GM12878 (cell line): ENCODE measurements around the gene DNAJC3. TPM values are rescaled to one million over a fixed set of nuclear protein-coding genes. Genes with fewer than 3 reads are reported as not detected.

Experiments
- ATAC-seq: fragments of 200-7000 bp; cut with Tn5 transposase; 3 replicates; pipeline ENCODE4 v1.9.1; 2020; ENCODE audit warnings: mild to moderate bottlenecking, moderate library complexity
- BruUV-seq: library from RNA; stranded (reverse); fragments of 400-500 nt; replicated peaks from 2 replicates; lab custom pipeline; 2021; lab: Mats Ljungman, UMichigan
- CTCF ChIA-PET: fragments of 300-600 bp; sonication (Branson Sonifier 250); formaldehyde crosslinking; extraction: SDS; loops from one replicate; lab custom pipeline; 2021; ENCODE audit warnings: inconsistent platforms; lab: Yijun Ruan, JAX
- POLR2A ChIA-PET: fragments of 350-600 bp; formaldehyde crosslinking; extraction: SDS; loops from one replicate; lab custom pipeline; 2021; ENCODE audit warnings: inconsistent platforms; lab: Charles Lee
- RAD21 ChIA-PET: fragments of 300-600 bp; sonication (Branson Sonifier 250); formaldehyde crosslinking; loops from one replicate; lab custom pipeline; 2023; ENCODE audit warnings: antibody characterized with exemption; ENCODE audit not compliant: unreplicated experiment; lab: Charles Lee
- SMC1A ChIA-PET: fragments of 300-600 bp; sonication (Branson Sonifier 250); formaldehyde crosslinking; loops from one replicate; lab custom pipeline; 2023; ENCODE audit not compliant: unreplicated experiment, uncharacterized antibody; lab: Charles Lee
- DNase-seq: peaks from one replicate; pipeline ENCODE4 v3.0.0-alpha.2; 2011; ENCODE audit warnings: low read depth, low spot score
- FAIRE-seq: peaks from 3 replicates; lab custom pipeline; 2011; peaks lifted over from hg19 to GRCh38; lab: Jason Lieb, UNC
- H2AFZ ChIP-seq: 2 replicates; pipeline ENCODE4 v1.6.0; 2011; ENCODE audit warnings: low read depth, low read length, control low read depth; ENCODE audit not compliant: control insufficient read depth
- H3K27ac ChIP-seq: 2 replicates; pipeline ENCODE4 v1.5.1; 2011; ENCODE audit warnings: control low read depth; ENCODE audit not compliant: control insufficient read depth, insufficient read depth
- H3K27me3 ChIP-seq, 2 experiments: replicated peaks in 1 of 2; 2 replicates each; pipeline versions ENCODE4 v1.6.0 to v1.6.1; 2011; ENCODE audit warnings: low read length in 1 of 2; ENCODE audit not compliant: control insufficient read depth in 2 of 2, insufficient read depth in 2 of 2
- H3K36me3 ChIP-seq, 2 experiments: 2 replicates each; pipeline ENCODE4 v1.5.1; 2011; ENCODE audit warnings: low read length in 1 of 2; ENCODE audit not compliant: control insufficient read depth in 2 of 2, insufficient read depth in 2 of 2
- H3K4me1 ChIP-seq: 2 replicates; pipeline ENCODE4 v1.6.1; 2011; ENCODE audit warnings: mild to moderate bottlenecking, low read length, moderate library complexity, mixed read lengths; ENCODE audit not compliant: control insufficient read depth, insufficient read depth
- H3K4me2 ChIP-seq: 2 replicates; pipeline ENCODE4 v1.6.0; 2011; ENCODE audit warnings: control low read depth; ENCODE audit not compliant: control insufficient read depth, insufficient read depth
- H3K4me3 ChIP-seq: fragments of 200-600 bp; sonication (generic); 2 replicates; pipeline ENCODE4 v1.5.1; 2016
- H3K79me2 ChIP-seq: 2 replicates; pipeline ENCODE4 v1.6.0; 2011; ENCODE audit warnings: low read length; ENCODE audit not compliant: control insufficient read depth, insufficient read depth
- H3K9ac ChIP-seq: 2 replicates; pipeline ENCODE4 v1.8.0; 2011; ENCODE audit warnings: low read length, control low read depth, mixed read lengths; ENCODE audit not compliant: control insufficient read depth, insufficient read depth
- H3K9me3 ChIP-seq: replicated peaks from 3 replicates; pipeline ENCODE4 v1.5.1; 2011; ENCODE audit warnings: mild to moderate bottlenecking, low read length; ENCODE audit not compliant: control insufficient read depth, insufficient read depth
- H4K20me1 ChIP-seq: 2 replicates; pipeline ENCODE4 v1.6.0; 2011; ENCODE audit not compliant: control insufficient read depth, insufficient read depth
- BRCA1 ChIP-seq: IDR thresholded peaks from 2 replicates; pipeline ENCODE4 v1.6.1; 2011; ENCODE audit warnings: low read depth, low read length, improper control_type of control experiment
- CHD4 ChIP-seq: fragments of 200-600 bp; sonication (generic); IDR thresholded peaks from 2 replicates; pipeline ENCODE4 v1.6.1; 2016; ENCODE audit warnings: mild to moderate bottlenecking
- ESRRA ChIP-seq: IDR thresholded peaks from 2 replicates; pipeline ENCODE4 v1.6.1; 2012; ENCODE audit warnings: mild to moderate bottlenecking, low read length, improper control_type of control experiment
- FOXK2 ChIP-seq: fragments of 450-650 bp; IDR thresholded peaks from 2 replicates; pipeline ENCODE4 v1.6.1; 2017; ENCODE audit warnings: mild to moderate bottlenecking, moderate library complexity
- HDAC2 ChIP-seq: fragments of 200-600 bp; sonication (generic); IDR thresholded peaks from 2 replicates; pipeline ENCODE4 v1.6.1; 2017
- NBN ChIP-seq: fragments of 450-650 bp; IDR thresholded peaks from 2 replicates; pipeline ENCODE4 v1.6.1; 2016
- SMARCA5 ChIP-seq: fragments of 450-650 bp; IDR thresholded peaks from 2 replicates; pipeline ENCODE4 v1.6.1; 2017; ENCODE audit warnings: mild to moderate bottlenecking
- TAF1 ChIP-seq: IDR thresholded peaks from 2 replicates; pipeline ENCODE4 v1.6.1; 2011; ENCODE audit warnings: mild to moderate bottlenecking, low read depth, low read length, borderline replicate concordance
- TARDBP ChIP-seq: IDR thresholded peaks from 2 replicates; pipeline ENCODE4 v1.6.1; 2016; ENCODE audit warnings: borderline replicate concordance
- ZNF592 ChIP-seq: fragments of 450-650 bp; IDR thresholded peaks from 2 replicates; pipeline ENCODE4 v1.6.1; 2017; ENCODE audit warnings: mild to moderate bottlenecking, moderate library complexity
- WGBS: methylation state at CpG from one replicate; pipeline ENCODE4 v1.1.6; 2016; ENCODE audit warnings: low lambda C conversion rate; ENCODE audit not compliant: insufficient replicate concordance, insufficient coverage; ENCODE audit errors: missing lambda C conversion rate; 5-methylcytosine and 5-hydroxymethylcytosine counted together
- in situ Hi-C: fragments of 300-500 bp; cut with MboI; formaldehyde crosslinking; loops from 9 replicates; pipeline ENCODE4 v1.14.3; 2018; ENCODE audit warnings: mixed read lengths
- intact Hi-C: fragments of 100-400 bp; cut with micrococcal nuclease; formaldehyde crosslinking; loops from one replicate; pipeline ENCODE4 v1.14.2; 2022; ENCODE audit not compliant: unreplicated experiment
- polyA plus RNA-seq, 11 experiments: library from polyadenylated mRNA; depleted of rRNA in 4 of 11; unstranded in 6 of 11; stranded (reverse) in 5 of 11; fragments of >200 nt; fragmentation: Nextera tagmentation in 4 of 11; fragmentation: Illumina TruSeq in 1 of 11; extraction: Ambion mirVana in 4 of 11; extraction: Trizol in 1 of 11; gene quantifications; 1 replicate in 1 of 11; 2 replicates in 10 of 11; pipeline versions ENCODE4 v1.2.1 to v1.2.3, GENCODE V29; 2011 to 2016; ENCODE audit warnings: inconsistent platforms in 2 of 11, missing spikeins in 2 of 11, low read depth in 1 of 11
- total RNA-seq, 4 experiments: library from RNA; depleted of rRNA in 3 of 4; stranded (reverse); fragments of >200 nt in 3 of 4; fragmentation: Illumina TruSeq in 1 of 4; extraction: Trizol in 1 of 4; gene quantifications; 2 replicates each; pipeline versions ENCODE4 v1.2.1 to v1.2.3, GENCODE V29; 2013 to 2021
- TF ChIP-seq, protein P1 (sequence below): IDR thresholded peaks from 2 replicates; pipeline ENCODE4 v1.6.1; 2011; ENCODE audit warnings: low read depth, low read length, improper control_type of control experiment, borderline replicate concordance

The DNAJC3 gene
- total and polyA plus RNA-seq, 10 of the 15 experiments (the other 5 are each of a cell fraction or from before 2014, with no cell fraction given) = 9.3 to 37.4 (median 19.0) TPM

GRCh38 chr13:95749545-95749944 is 72.6 kb downstream of the DNAJC3 start:
- DNase-seq = no peak
- Histone ChIP-seq H3K9ac (no peak overlapping the region), H4K20me1 (no peaks in the 10 kb centered on the region), H3K27me3 (no peaks in the 10 kb centered on the region), H3K4me1 (no peaks in the 10 kb centered on the region), H3K9me3 (no peaks in the 10 kb centered on the region; the same call in 2 of the 3 replicates), H3K4me2 (no peak overlapping the region), H2AFZ (no peak overlapping the region), H3K4me3 (no peak overlapping the region), H3K27ac (no peak overlapping the region), H3K36me3 (no peaks in the 10 kb centered on the region), H3K79me2 (peaks cover 2% of the 10 kb centered on the region)
- no peak for ATAC-seq
- TF ChIP-seq HDAC2 = no peak
- TF ChIP-seq SMARCA5 = no peak
- TF ChIP-seq TAF1 = no peak
- TF ChIP-seq TARDBP = no peak
- no peak for TF ChIP-seq NBN
- TF ChIP-seq BRCA1 = no peak
- TF ChIP-seq ZNF592 = no peak
- no peak for TF ChIP-seq CHD4
- no peak for TF ChIP-seq ESRRA
- no peak for TF ChIP-seq FOXK2
- TF ChIP-seq, protein P1, sequence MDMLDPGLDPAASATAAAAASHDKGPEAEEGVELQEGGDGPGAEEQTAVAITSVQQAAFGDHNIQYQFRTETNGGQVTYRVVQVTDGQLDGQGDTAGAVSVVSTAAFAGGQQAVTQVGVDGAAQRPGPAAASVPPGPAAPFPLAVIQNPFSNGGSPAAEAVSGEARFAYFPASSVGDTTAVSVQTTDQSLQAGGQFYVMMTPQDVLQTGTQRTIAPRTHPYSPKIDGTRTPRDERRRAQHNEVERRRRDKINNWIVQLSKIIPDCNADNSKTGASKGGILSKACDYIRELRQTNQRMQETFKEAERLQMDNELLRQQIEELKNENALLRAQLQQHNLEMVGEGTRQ = no peak
- POLR2A ChIA-PET = interaction anchor here (0.6 to 1.9 kb wide), 2 partner anchors 13 to 560 kb away, joined by 4 read pairs; no protein-coding TSS in a partner anchor
- RAD21 ChIA-PET = no interaction called here
- no TSS peak for BruUV-seq
- CTCF ChIA-PET = interaction anchor here (0.6 kb wide), 1 partner anchor 12 kb away, joined by 3 read pairs; no protein-coding TSS in a partner anchor
- intact Hi-C loops = no loop called here
- 97% methylated on average over 4 of the region's 4 CpGs for WGBS
- SMC1A ChIA-PET = interaction anchor here (1.2 kb wide), 1 partner anchor 14 kb away, joined by 3 read pairs; no protein-coding TSS in a partner anchor
- in situ Hi-C loops = no loop called here
- FAIRE-seq = no peak
